Fibroblast of skin of scalp (primary cell): ENCODE results near the gene DGUOK.
A peak's percentile ranks its signal among the peaks of the same experiment; 100 is the strongest.
"Not testable (repeated sequence)": the region's sequence is repeated elsewhere in the genome, so short reads cannot be mapped to it uniquely, and the experiment has no call there.

Experiments used
- DNase-seq: peaks from one replicate; pipeline ENCODE4 v3.0.0-alpha.2; 2013

DGUOK gene

DNA sequence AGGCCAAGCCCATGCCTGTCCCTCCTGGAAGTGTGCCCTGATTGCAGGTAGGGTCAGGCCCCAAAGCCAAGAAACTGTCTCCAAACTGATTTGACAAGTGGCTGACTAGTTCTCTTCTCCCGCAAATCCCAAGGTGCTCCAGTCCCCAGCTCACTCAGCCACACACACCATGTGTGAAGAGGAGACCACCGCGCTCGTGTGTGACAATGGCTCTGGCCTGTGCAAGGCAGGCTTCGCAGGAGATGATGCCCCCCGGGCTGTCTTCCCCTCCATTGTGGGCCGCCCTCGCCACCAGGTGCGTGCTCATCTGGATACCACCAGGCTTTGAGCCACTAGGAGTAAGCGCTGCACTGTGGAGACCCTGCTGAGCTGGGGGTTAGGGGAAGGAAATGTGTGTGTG is 25.5 kb upstream of the DGUOK start:
- DNase-seq, result no peak

DNA sequence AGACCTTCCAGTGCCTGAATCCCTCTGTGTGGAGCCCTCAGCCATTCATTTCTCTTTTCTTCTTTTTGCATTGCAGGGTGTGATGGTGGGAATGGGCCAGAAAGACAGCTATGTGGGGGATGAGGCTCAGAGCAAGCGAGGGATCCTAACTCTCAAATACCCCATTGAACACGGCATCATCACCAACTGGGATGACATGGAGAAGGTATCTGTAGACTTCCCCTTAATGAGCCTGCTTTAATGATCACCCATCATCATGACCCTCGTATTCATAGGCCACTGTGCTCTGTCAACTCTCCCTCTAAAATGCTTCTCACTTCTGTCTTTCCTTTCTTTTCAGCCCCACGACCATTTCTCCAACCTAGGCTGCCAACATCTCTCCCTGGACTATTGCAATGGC is 24.4 kb upstream of the DGUOK start:
- no peak for DNase-seq

DNA sequence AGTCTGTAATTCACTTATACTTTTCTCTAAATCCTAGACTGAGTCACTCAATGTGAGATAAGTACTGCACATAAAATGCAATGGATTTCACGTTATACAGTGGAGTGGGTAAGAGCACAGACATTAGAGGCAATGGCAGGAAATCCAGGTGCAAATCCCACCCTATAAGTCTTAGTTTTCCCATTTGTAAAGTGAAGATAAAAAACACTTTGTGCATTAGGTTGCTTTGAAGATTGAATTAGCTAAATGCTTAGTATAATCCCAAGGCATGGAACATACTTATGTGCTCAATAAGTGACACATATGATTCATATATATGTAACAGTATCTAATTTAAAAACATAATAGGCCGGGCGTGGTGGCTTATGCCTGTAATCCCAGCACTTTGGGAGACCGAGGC is 23.4 kb upstream of the DGUOK start:
- no peak for DNase-seq

DNA sequence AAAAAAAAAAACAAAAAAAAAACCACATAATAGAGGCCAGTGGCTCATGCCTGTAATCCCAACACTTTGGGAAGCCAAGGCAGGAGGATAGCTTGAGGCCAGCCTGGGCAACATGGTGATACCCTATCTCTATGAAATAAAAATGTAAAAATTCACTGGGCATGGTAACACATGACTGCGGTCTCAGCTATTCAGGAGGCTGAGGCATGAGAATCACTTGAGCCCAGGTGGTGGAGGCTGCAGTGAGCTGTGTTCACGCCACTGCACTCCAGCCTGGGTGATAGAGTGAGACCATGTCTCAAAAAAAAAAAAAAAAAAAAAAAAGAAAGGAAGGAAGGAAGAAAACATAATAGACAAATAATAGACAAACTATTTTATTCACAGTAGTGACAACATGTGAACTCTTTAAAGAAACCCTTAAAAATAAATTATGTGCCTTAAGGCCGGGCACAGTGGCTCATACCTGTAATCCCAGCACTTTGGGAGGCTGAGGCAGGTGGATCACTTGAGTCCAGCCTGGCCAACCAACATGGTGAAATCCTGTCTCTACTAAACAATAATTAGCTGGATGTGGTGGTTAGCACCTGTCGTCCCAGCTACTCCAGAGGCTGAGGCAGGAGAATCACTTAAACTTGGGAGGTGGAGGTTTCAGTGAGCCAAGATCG is 22.6 kb upstream of the DGUOK start:
- DNase-seq, result not testable (repeated sequence)

DNA sequence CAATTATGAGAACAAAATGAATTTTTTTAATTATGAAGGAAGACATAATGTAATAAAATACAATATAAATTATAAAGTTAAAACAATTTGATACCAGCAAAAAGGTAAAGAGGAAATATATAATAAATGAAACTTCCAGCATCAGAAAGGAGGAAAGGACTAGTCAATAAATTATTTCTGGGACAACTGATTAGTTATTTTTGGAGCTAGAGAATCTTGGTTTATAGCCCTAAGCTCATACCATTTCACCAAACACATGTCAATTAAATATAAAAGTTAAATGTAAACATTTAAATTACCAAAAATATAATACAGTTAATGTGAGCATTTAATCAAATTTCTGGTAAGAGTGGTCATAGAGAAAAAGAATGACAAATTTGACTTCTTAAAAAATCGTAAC is 21.7 kb upstream of the DGUOK start:
- DNase-seq, result no peak

DNA sequence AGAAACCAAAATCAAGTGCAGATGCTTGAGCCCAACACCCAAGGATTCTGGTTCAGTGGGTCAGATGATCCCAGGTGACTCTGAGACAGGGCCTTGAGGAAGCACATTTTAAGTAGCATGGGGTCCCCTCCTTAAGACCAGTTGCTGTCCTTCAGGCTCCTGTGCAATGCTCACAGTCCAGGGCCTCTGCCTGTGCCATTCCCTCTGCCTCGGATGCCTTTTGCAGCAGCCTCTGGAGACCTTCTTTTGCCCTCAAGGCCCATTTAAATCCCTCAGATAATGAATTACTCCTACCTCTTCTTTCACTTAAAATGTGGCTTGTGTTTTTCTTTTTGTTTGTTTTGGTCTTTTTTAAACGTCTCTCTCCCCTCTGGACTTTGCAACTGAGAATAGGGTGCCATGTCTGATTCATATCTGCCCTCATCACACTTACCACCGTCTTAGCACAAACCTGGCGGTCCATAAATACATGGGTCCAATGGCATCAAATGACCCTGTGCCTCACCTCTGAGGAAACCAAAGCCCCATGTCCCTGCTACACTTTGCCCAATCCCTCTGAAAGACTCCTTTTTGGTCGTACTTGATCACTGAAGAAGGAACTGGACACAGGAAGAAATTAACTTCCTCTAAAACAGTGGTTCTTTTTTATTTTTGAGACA is 19.7 kb upstream of the DGUOK start:
- DNase-seq, result no peak

DNA sequence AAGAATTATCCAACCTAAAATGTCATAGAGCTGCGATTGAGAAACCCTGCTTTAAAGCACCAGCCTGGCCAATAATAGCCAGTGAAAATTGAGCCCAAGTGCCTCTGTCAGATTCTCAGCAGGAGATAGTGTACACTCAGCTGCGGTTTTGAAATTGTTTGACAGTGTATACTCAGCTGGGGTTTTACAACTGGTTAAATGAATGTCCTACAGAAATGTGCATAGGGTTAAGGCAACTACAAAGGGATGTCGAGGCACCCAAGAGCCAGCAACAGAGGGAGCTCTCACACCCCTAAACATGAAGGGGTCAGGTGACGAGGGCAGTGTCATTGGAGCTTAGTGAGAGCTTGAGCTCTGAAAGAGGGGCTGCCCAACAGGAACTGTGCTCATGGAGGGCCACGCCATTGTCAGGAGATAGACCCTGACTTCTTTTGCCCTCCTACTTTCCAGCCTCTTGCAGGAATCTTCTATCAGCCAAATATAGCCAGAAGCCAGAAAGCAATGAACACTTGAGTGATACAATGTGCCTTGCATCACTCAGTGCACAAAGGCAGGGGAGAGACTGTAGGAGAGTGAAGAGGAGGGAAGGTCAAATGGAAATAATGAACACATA is 18.7 kb upstream of the DGUOK start:
- DNase-seq, result peak; percentile 61

DNA sequence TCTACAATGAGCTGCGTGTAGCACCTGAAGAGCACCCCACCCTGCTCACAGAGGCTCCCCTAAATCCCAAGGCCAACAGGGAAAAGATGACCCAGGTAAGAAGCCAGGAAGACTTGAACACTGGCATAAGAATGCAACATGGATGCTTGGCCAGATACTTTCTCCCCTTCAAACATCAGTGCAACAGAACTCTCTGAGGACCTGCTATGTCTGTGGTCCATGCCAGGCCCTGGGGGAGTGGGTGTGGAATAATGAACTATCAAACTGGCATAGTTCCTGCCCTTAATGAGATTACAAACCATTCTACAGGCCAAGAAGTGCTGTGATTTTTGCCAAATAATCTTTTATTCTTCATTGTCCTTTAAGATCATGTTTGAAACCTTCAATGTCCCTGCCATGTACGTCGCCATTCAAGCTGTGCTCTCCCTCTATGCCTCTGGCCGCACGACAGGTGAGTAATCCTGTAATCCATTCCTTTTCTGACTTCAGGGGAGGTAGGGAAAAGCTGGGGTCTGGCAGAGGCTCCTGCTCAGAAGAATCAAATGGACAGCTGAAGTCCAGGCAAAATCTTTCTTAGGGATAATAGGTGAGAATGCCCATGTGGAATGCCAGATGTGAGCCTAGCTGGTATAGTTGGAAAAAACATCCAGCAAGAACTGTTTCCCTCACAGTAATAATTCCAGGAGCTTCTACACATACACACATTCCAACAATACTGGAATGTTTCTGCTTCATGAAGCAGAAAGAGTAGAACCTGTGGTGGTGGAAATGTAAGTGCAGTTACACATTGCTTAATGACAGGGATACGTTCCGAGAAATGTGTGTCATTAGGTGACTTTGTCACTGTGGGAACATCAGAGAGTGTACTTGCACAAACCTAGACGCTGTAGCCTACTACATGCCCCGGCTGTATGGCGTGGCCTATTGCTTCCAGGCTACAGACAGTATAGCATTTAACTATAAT is 17.7 kb upstream of the DGUOK start:
- DNase-seq, result no peak

DNA sequence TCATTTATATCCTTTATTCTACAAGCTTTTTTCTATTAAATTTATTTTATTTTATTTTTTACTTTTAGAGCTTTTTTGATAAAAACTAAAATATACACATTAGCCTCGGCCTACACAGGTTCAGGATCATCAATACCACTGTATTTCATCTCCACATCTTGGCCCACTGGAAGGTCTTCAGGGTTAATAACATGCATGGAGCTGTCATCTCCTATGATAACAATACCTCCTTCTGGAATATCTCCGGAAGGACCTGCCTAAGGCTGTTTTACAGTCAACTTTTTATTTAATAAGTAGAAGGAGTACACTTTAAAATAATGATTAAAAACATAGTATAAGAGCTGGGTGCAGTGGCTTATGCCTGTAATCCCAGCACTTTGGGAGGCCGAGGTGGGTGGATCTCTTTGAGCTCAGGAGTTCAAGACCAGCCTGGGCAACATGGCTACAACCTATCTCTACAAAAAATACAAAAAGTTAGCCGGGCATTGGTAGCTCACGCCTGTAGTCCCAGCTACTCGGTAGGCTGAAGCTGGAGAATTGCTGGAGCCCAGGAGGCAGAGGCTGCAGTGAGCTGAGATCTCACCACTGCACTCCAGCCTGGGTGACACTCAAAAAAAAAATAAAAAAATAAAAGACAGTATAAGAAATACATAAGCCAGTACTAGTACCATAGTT is 15.7 kb upstream of the DGUOK start:
- no peak for DNase-seq

DNA sequence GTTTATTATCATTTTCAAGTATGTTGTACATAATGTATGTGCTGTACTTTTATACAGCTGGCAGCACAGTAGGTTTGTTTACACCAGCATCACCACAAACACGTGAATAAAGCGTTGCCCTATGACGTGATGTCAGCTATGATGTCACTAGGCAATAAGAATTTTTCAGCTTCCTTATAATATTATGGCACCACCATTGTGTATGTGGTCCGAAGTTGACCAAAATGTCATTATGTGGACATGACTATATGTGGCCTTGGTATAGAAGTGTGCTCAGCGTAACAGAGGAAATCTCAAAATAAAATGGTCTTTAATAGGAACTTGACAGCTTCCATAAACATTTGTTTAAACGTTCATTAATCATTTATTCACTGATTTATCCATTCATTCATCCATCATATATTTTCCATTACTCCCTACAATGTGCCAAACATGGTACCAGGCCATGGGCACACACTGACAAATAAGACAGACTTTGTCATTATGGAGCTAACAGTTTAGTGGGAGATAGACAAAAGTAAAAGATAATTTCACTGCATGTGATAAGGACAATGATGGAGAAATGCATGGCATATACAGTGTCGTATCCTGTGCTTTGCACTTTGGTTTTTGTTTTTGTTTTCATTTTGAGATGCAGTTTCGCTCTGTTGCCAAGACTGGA is 15.0 kb upstream of the DGUOK start:
- DNase-seq, result no peak

DNA sequence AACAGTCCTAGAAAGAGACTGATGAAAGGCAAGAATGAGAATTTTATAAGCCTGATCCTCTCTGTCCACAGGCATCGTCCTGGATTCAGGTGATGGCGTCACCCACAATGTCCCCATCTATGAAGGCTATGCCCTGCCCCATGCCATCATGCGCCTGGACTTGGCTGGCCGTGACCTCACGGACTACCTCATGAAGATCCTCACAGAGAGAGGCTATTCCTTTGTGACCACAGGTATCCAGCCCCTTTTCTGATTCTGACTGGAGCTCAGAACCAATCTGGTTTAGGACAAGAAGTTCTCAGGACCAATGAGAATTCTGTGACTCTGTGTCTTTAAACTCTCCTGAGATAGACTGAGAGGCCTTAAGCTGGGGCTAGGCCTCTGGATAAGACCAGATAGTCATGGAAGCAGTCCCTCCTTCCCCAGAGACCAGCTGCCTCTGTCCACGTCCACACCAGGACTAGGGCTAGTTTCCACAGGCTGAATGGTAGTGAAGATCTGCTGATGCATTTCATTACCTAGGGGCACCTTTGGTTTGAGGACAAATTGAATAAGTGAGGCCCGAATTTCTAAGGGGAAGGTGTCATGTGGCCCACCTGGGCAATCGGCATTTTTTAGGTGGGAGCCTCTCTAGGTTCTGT is 13.1 kb upstream of the DGUOK start:
- DNase-seq, result no peak

DNA sequence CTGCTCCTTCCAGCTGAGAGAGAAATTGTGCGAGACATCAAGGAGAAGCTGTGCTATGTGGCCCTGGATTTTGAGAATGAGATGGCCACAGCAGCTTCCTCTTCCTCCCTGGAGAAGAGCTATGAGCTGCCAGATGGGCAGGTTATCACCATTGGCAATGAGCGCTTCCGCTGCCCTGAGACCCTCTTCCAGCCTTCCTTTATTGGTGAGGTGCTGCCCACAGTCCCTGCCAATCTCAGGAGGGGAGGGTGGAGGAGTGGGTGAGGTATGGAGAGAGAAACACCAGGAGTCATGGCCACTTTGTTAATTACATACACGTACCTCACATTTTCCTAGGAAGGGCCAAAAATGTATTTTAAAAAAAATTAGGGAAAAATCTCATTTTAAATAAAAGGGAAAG is 12.0 kb upstream of the DGUOK start:
- no peak for DNase-seq

DNA sequence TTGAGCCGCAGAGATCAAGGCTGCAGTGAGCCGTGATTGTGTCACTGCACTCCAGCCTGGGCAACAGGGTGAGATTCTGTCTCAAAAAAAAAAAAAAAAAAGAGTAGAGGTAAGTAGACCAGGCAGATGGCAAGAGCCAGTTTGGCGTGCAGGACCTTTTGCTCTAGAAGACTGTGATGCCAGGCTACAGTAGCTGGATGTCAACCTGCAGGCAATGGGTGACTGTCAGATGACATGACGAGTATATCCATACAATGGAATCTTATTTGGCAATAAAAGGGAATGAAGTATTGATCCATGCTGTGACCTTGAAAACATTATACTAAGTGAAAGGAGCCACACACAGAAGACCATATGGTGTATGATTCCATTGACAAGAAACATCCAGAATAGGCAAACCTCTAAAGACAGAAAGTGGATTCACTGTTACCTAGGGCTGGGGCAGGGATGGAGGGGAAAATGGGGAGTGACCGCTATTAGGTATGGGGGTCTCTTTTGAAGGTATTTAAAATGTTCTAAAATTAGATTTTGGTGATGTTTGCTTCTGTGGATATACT is 11.2 kb upstream of the DGUOK start:
- DNase-seq, result no peak

DNA sequence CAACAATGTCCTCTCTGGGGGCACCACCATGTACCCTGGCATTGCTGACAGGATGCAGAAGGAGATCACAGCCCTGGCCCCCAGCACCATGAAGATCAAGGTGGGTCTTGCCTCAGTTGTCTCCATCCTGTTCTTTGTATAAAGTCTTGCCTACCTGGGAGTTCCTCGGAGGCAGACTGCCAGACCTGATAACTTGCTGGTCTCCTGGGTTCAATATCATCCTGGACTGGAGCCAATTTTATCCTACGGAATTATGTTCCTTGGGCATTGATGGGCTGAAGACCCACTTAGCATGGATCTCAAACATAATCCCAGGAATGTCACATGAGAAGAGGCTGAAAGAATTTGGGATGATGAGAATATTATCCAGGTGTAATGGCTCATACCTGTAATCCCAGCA is 10.0 kb upstream of the DGUOK start:
- no peak for DNase-seq

DNA sequence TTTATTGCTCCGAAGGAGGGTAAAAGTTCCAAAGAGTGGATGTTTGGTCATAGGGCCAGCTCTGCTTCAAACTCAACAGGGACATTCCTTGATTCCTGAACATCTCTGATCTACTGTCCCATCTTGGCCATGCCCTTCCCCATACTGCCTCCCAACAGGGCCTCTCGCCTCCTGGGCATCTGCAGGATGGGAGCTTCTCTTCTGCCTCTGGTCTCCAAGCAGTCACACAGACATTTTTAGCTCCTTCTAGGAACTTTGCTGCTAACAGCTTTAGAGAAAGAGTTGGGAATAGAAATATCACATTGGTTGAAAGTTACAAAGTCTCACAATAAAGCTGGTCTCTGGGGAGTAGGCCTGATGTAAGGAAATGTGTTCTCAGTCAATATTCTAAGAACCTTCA is 9.4 kb upstream of the DGUOK start:
- DNase-seq, result no peak

DNA sequence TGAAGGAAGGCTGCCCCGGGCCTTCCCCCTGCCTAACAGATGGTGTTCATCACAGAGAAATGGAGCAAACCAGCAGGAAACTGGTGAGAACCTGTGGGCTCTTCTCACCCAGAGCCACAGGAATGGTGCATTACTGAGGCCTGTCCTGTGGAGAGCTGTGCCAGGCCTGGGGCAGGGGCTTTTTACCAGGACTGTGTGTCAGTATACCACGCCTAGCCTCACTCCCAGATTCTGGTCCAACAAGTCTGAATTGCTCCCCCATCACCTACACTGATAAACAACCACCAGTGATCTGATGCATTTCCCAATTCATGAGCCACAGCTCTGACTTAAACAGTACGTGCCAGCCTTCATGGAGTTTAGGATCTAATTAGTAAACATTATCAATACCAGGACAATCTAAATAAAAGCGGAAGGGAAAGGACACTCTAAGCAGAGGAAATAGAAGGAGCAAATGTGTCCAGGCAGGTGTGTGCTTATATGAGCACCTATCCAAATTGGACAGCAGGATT is 8.9 kb upstream of the DGUOK start:
- no peak for DNase-seq

DNA sequence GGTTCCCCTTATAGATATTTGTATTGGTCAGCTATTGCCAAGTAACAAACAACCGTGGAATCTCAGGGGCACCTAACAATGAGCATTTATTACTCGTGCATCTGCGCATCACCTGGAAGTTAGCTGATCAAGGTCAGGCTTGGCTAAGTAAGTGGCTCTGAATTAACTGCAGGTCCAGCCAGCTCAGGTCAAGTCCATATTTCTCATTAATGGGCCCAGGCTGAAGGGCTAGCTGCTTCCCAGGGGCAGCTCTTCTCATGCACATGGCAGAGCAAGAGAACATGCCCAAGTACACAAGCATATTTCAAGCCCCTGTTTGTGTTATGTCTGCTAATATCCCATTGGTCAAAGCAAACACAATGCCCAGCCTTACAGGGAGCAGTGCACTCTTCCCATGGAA is 7.8 kb upstream of the DGUOK start:
- no peak for DNase-seq

DNA sequence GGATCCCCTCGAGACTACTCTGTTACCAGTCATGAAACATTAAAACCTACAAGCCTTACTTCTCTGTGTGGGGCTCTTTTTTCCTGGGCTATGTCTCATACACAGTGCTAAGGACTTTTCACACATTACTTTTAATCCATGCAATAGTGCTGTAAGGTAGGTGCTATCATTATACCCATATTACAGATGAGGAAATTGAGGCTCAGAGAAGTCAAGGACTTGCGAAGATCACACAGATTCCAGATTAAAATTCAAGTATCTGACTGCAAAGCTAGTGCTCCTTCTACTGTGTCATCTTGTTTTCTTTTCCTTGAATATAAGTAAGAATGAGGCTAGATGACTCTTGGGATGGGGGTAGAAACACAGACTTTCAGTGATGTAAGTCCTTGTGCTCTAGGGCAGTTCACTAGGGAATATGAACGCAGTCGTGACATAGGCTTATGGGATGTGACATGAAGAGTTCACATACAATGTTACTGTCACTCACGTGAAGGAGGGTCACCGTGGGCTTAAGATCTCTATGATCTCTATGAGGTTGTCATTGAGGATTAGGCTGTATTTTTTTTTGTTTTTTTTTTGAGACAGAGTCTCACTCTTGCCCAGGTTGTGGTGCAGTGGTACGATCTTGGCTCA is 7.0 kb upstream of the DGUOK start:
- no peak for DNase-seq

DNA sequence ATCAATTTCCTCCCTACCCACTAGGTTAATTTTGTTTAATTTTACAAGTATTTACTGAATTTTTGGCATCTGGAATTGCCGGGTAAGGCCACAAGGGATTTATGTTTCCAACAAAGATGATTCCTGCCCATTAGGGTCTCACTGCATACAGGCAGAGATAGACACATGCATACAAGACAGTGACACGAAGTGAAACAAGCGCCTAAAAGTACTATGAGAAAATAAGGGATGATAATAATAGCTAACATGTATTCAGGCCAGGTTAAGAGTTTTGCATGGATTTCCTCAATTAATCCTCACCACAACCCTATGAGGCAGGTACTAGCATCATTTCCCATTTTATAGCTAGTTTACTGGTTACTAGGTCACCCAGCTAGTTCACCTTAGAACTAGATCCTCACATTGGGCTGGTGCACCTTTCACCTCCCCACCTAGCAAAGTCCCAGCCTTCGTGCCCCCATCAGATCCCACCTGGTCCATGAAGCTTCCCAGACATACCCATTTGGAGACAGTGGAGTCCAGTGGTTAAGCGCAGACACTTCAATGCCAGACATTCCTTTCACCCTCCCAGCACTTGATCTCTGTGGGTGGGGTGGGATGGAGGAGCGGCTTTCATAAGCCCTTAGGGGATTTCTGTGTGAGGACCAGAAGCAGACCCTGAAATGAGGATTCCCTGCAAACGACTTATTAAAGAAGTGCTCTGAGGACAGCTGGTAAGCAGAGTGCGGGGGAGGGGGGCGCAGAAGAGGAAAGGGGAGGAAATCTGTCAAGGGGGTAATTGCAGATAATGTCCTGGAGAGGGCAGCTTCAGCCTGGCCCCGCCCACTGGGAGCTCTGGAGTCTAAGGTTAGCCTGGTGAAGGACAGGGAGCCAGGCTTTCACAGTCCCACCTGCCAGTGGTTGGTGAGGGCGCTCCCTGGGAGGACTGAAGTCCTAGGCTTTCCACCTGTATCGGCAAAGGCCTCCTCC is 5.8 kb upstream of the DGUOK start:
- peak; percentile 69 for DNase-seq
